ENCODE data around the gene HHIPL1. TPM values are rescaled to one million over a fixed set of nuclear protein-coding genes. Genes with fewer than 3 reads are reported as not detected.

Gene HHIPL1
- total and polyA plus RNA-seq, 9 donors, result 1.4 to 2.8 (median 2.2) TPM

GRCh38 chr14:99649643-99650042, 4.7 kb downstream of the HHIPL1 start:
- H3K4me3 ChIP-seq (ENCODE audit: low read length), result no peak overlapping the region
- 70% methylated on average over 8 of the region's 8 CpGs for WGBS (ENCODE audit: insufficient coverage)
- no peak overlapping the region for H3K27ac ChIP-seq (ENCODE audit: low read length)
- H3K27me3 ChIP-seq (ENCODE audit: control insufficient read depth, insufficient read depth, low read length), result peaks cover 19% of the 10 kb centered on the region
- H3K4me1 ChIP-seq (ENCODE audit: control insufficient read depth, insufficient read depth, low read length), result peaks cover 12% of the 10 kb centered on the region
- DNase-seq, result no peak
- H3K9me3 ChIP-seq (replicated peaks; ENCODE audit: control insufficient read depth, low read depth, low read length), result no peaks in the 10 kb centered on the region
- H3K36me3 ChIP-seq (ENCODE audit: control insufficient read depth, insufficient read depth, low read length), result no peaks in the 10 kb centered on the region

DNA sequence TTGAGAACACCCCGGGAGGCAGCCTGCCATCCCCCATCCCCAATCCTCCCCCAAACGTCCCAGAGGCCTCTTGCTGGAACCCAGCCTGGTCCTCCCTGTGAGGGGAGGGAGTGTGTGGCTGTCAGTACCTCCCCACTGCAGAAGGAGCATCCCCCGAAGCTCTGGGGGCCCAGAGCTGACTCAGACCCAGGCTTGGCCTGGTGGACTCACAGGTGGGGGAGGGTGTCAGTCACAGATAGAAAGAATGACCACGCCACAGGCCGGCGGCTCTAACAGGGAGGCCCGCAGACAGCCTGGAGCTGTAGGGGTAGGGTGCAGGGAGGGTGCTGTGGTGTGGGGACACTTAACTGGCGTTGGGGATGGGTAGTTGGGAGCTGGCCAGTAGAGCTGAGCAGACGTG, 5.3 kb downstream of the HHIPL1 start:
- peaks cover 16% of the 10 kb centered on the region for H3K27me3 ChIP-seq (ENCODE audit: control insufficient read depth, insufficient read depth, low read length)
- no peak for DNase-seq
- no peak overlapping the region for H3K4me3 ChIP-seq (ENCODE audit: low read length)
- WGBS (ENCODE audit: insufficient coverage), result 63% methylated on average over 6 of the region's 9 CpGs
- peaks cover 9% of the 10 kb centered on the region for H3K4me1 ChIP-seq (ENCODE audit: control insufficient read depth, insufficient read depth, low read length)
- no peak overlapping the region for H3K27ac ChIP-seq (ENCODE audit: low read length)
- H3K36me3 ChIP-seq (ENCODE audit: control insufficient read depth, insufficient read depth, low read length), result no peaks in the 10 kb centered on the region
- H3K9me3 ChIP-seq (replicated peaks; ENCODE audit: control insufficient read depth, low read depth, low read length), result no peaks in the 10 kb centered on the region

GRCh38 chr14:99651953-99652746, 7.2 kb downstream of the HHIPL1 start:
- Histone ChIP-seq H3K27me3 (ENCODE audit: control insufficient read depth, insufficient read depth, low read length) (peaks cover 16% of the 10 kb centered on the region), H3K4me3 (ENCODE audit: low read length) (no peak overlapping the region), H3K36me3 (ENCODE audit: control insufficient read depth, insufficient read depth, low read length) (no peaks in the 10 kb centered on the region), H3K9me3 (replicated peaks; ENCODE audit: control insufficient read depth, low read depth, low read length) (no peaks in the 10 kb centered on the region), H3K4me1 (ENCODE audit: control insufficient read depth, insufficient read depth, low read length) (peaks cover 5% of the 10 kb centered on the region), H3K27ac (ENCODE audit: low read length) (no peak overlapping the region)
- no peak for DNase-seq
- 93% methylated on average over 30 of the region's 32 CpGs for WGBS (ENCODE audit: insufficient coverage)

DNA sequence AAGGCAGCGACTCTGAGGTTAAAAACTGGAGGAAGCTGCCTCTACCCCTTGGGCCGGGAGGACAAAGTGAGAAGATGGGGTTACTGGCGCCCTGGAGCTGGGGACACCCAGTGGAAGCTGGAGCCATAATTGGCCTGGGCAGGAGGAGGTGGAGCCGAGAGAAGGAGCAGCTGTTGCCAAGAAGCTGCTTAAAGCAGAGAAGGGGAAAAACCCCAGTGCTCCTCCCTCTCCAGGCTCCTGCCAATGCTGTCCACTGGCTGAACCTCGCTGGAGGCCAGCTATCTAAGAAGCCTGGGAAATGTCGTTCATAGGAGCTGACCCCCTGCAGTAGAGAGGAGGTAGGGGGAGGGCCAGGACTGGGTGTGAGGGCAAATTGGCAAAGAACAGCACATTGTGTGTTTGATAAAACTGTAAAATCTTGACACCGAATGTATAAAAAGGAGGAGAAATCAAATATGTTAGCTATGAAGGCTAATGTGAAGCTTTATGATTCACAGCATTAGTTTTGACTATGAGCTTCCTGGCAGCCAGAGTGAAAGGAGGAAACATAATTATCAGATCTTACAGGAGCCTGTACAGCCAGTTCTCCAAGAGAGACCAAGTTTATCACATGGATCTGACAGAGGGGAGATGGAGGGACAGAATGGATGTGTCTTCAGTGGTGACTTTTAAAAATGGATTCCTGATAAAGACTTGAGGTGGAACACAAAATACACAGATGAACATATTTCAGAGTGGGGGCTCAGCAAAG, 9.5 kb downstream of the HHIPL1 start:
- WGBS (ENCODE audit: insufficient coverage), result 37% methylated on average over 5 of the region's 7 CpGs
- no peak overlapping the region for H3K4me3 ChIP-seq (ENCODE audit: low read length)
- no peaks in the 10 kb centered on the region for H3K36me3 ChIP-seq (ENCODE audit: control insufficient read depth, insufficient read depth, low read length)
- peak; percentile 88 for DNase-seq
- no peak overlapping the region for H3K27ac ChIP-seq (ENCODE audit: low read length)
- H3K27me3 ChIP-seq (ENCODE audit: control insufficient read depth, insufficient read depth, low read length), result peaks cover 34% of the 10 kb centered on the region
- peaks cover 5% of the 10 kb centered on the region for H3K4me1 ChIP-seq (ENCODE audit: control insufficient read depth, insufficient read depth, low read length)
- no peaks in the 10 kb centered on the region for H3K9me3 ChIP-seq (replicated peaks; ENCODE audit: control insufficient read depth, low read depth, low read length)

DNA sequence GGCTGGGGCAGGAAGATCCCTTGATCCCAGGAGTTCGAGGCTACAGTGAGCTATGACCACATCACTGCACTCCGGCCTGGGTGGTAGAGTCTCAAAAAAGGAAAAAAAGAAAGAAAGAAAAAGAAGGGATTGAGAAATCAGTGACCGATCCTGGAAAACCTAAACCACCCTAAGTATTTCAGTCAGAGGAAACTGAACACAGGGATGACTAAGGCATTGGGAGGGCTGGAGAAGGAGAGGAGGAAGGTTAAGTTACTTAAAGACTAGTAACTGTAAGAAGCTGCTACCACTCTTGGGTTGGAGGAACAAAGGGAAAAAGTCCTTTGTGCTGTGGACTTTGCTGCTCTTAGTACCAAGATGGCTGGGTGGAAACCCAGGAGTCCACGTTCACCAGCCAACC, 10.6 kb downstream of the HHIPL1 start:
- Histone ChIP-seq H3K4me3 (ENCODE audit: low read length) (no peak overlapping the region), H3K4me1 (ENCODE audit: control insufficient read depth, insufficient read depth, low read length) (peaks cover 12% of the 10 kb centered on the region), H3K9me3 (replicated peaks; ENCODE audit: control insufficient read depth, low read depth, low read length) (no peaks in the 10 kb centered on the region), H3K36me3 (ENCODE audit: control insufficient read depth, insufficient read depth, low read length) (no peaks in the 10 kb centered on the region), H3K27me3 (ENCODE audit: control insufficient read depth, insufficient read depth, low read length) (peaks cover 45% of the 10 kb centered on the region), H3K27ac (ENCODE audit: low read length) (no peak overlapping the region)
- no peak for DNase-seq
- no CpG with 5 or more reads among the region's 4 CpGs for WGBS (ENCODE audit: insufficient coverage)

DNA sequence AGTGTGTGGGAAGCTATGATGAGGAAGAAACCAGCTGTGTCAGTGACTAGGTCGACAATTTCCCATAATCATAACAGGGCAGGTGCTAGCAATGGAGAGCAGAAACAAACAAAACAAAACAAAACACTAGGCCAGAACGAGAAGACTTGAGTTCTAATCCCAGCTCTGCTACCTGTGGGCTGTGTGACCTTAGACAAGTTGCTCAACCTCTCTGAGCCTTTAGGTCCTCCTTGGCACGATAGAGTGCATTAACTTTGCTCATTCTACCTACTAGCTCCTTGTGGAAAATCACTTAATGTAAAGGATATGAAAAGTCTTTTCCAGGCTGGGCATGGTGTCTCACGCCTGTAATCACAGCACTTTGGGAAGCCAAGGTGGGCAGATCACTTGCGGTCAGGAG, 11.2 kb downstream of the HHIPL1 start:
- DNase-seq, result no peak
- Histone ChIP-seq H3K9me3 (replicated peaks; ENCODE audit: control insufficient read depth, low read depth, low read length) (no peaks in the 10 kb centered on the region), H3K36me3 (ENCODE audit: control insufficient read depth, insufficient read depth, low read length) (no peaks in the 10 kb centered on the region), H3K27me3 (ENCODE audit: control insufficient read depth, insufficient read depth, low read length) (peaks cover 51% of the 10 kb centered on the region), H3K4me3 (ENCODE audit: low read length) (no peak overlapping the region), H3K4me1 (ENCODE audit: control insufficient read depth, insufficient read depth, low read length) (peaks cover 12% of the 10 kb centered on the region), H3K27ac (ENCODE audit: low read length) (no peak overlapping the region)
- 60% methylated on average over 1 of the region's 5 CpGs for WGBS (ENCODE audit: insufficient coverage)

- no peak for DNase-seq
- H3K27ac ChIP-seq (ENCODE audit: low read length), result no peak overlapping the region
- H3K9me3 ChIP-seq (replicated peaks; ENCODE audit: control insufficient read depth, low read depth, low read length), result no peaks in the 10 kb centered on the region
- WGBS (ENCODE audit: insufficient coverage), result 50% methylated on average over 1 of the region's 1 CpG
- H3K36me3 ChIP-seq (ENCODE audit: control insufficient read depth, insufficient read depth, low read length), result no peaks in the 10 kb centered on the region
- peaks cover 65% of the 10 kb centered on the region for H3K27me3 ChIP-seq (ENCODE audit: control insufficient read depth, insufficient read depth, low read length)
- H3K4me1 ChIP-seq (ENCODE audit: control insufficient read depth, insufficient read depth, low read length), result peaks cover 12% of the 10 kb centered on the region
- H3K4me3 ChIP-seq (ENCODE audit: low read length), result no peak overlapping the region
These were observed 12.8 kb downstream of the HHIPL1 start for GRCh38 chr14:99657645-99658155.

- 72% methylated on average over 12 of the region's 15 CpGs for WGBS (ENCODE audit: insufficient coverage)
- Histone ChIP-seq H3K9me3 (replicated peaks; ENCODE audit: control insufficient read depth, low read depth, low read length) (no peaks in the 10 kb centered on the region), H3K4me3 (ENCODE audit: low read length) (no peak overlapping the region), H3K27me3 (ENCODE audit: control insufficient read depth, insufficient read depth, low read length) (peaks cover 68% of the 10 kb centered on the region), H3K36me3 (ENCODE audit: control insufficient read depth, insufficient read depth, low read length) (no peaks in the 10 kb centered on the region), H3K27ac (ENCODE audit: low read length) (no peak overlapping the region), H3K4me1 (ENCODE audit: control insufficient read depth, insufficient read depth, low read length) (peaks cover 12% of the 10 kb centered on the region)
- DNase-seq, result no peak
These were observed 13.4 kb downstream of the HHIPL1 start for GRCh38 chr14:99658218-99658845.

- H3K27ac ChIP-seq (ENCODE audit: low read length), result no peak overlapping the region
- DNase-seq, result no peak
- H3K9me3 ChIP-seq (replicated peaks; ENCODE audit: control insufficient read depth, low read depth, low read length), result no peaks in the 10 kb centered on the region
- peaks cover 8% of the 10 kb centered on the region for H3K4me1 ChIP-seq (ENCODE audit: control insufficient read depth, insufficient read depth, low read length)
- H3K4me3 ChIP-seq (ENCODE audit: low read length), result no peak overlapping the region
- H3K36me3 ChIP-seq (ENCODE audit: control insufficient read depth, insufficient read depth, low read length), result no peaks in the 10 kb centered on the region
- H3K27me3 ChIP-seq (ENCODE audit: control insufficient read depth, insufficient read depth, low read length), result peaks cover 70% of the 10 kb centered on the region
- WGBS (ENCODE audit: insufficient coverage), result 15% methylated on average over 57 of the region's 58 CpGs
These were observed 14.4 kb downstream of the HHIPL1 start for GRCh38 chr14:99659333-99659741.

GRCh38 chr14:99660006-99660566, 15.2 kb downstream of the HHIPL1 start:
- no peak for DNase-seq
- 19% methylated on average over 34 of the region's 37 CpGs for WGBS (ENCODE audit: insufficient coverage)
- no peaks in the 10 kb centered on the region for H3K9me3 ChIP-seq (replicated peaks; ENCODE audit: control insufficient read depth, low read depth, low read length)
- no peak overlapping the region for H3K27ac ChIP-seq (ENCODE audit: low read length)
- peaks cover 70% of the 10 kb centered on the region for H3K27me3 ChIP-seq (ENCODE audit: control insufficient read depth, insufficient read depth, low read length)
- peaks cover 6% of the 10 kb centered on the region for H3K4me1 ChIP-seq (ENCODE audit: control insufficient read depth, insufficient read depth, low read length)
- H3K4me3 ChIP-seq (ENCODE audit: low read length), result no peak overlapping the region
- no peaks in the 10 kb centered on the region for H3K36me3 ChIP-seq (ENCODE audit: control insufficient read depth, insufficient read depth, low read length)
